Prostate gland (tissue), 2 donors: ENCODE measurements around the gene PAMR1.

Experiments used
- POLR2A ChIP-seq: fragments of 450-650 bp; IDR thresholded peaks from one replicate; pipeline ENCODE4 v1.6.1; 2016; ENCODE audit warnings: antibody characterized with exemption, mild to moderate bottlenecking
- TF ChIP-seq, protein P1 (sequence below), 4 experiments: fragments of 200-600 bp in 2 of 4; fragments of 450-650 bp in 2 of 4; sonication (generic) in 2 of 4; IDR thresholded peaks; 1 replicate in 3 of 4; 2 replicates in 1 of 4; pipeline ENCODE4 v1.5.1; 2016 to 2019; ENCODE audit warnings: antibody characterized with exemption in 4 of 4, mild to moderate bottlenecking in 2 of 4, moderate library complexity in 2 of 4

DNA sequence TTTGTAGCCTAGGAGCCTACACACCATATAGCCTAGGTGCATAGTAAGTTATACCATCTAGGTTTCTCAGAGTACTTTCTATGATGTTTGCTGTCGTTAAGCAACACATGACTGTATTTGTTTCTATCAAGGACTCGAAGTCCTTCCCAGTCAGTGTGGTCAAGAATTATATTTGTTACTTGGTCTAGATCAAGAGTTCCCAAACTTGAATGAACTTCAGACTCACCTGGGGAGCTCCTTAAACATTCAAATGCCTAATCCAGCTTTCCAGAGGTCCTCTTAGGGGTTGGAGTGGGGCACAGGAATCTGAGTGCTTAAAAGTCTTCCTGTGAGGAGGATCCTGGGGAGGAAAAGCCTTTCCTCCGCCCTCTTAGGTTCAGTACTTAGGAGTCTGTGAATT is 41.5 kb upstream of the PAMR1 start:
- TF ChIP-seq, protein P1, sequence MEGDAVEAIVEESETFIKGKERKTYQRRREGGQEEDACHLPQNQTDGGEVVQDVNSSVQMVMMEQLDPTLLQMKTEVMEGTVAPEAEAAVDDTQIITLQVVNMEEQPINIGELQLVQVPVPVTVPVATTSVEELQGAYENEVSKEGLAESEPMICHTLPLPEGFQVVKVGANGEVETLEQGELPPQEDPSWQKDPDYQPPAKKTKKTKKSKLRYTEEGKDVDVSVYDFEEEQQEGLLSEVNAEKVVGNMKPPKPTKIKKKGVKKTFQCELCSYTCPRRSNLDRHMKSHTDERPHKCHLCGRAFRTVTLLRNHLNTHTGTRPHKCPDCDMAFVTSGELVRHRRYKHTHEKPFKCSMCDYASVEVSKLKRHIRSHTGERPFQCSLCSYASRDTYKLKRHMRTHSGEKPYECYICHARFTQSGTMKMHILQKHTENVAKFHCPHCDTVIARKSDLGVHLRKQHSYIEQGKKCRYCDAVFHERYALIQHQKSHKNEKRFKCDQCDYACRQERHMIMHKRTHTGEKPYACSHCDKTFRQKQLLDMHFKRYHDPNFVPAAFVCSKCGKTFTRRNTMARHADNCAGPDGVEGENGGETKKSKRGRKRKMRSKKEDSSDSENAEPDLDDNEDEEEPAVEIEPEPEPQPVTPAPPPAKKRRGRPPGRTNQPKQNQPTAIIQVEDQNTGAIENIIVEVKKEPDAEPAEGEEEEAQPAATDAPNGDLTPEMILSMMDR (IDR thresholded peaks at IDR 0.05), result no peak
- no peak for TF ChIP-seq POLR2A
